ENCODE measurements around the gene ADTRP. TPM values are rescaled to one million over a fixed set of nuclear protein-coding genes. Genes with fewer than 3 reads are reported as not detected.

Gene ADTRP
- total RNA-seq, 4 donors from 2014 or later: 0.66 to 0.92 TPM; not detected in 2

GRCh38 chr6:11736601-11737000 is 42.0 kb downstream of the ADTRP start:
- Histone ChIP-seq H3K27me3 (no peaks in the 10 kb centered on the region), H3K27ac (replicated peaks in 1 of 4) (no peak overlapping the region), H3K4me1 (peaks cover 0 to 5% (median 1%) of the 10 kb centered on the region in 4 donors), H3K4me3 (no peak overlapping the region), H3K9me3 (no peaks in the 10 kb centered on the region), H3K36me3 (no peaks in the 10 kb centered on the region)
- WGBS: 88% methylated on average over 7 of the region's 7 CpGs
- TF ChIP-seq CTCF (IDR thresholded peaks at IDR 0.05) (no peak), EP300 (IDR thresholded peaks at IDR 0.05) (no peak), POLR2AphosphoS5 (IDR thresholded peaks at IDR 0.05) (no peak), POLR2A (IDR thresholded peaks at IDR 0.05; ENCODE audit: low read depth) (no peak)
- DNase-seq (ENCODE audit: extremely low spot score): peak; percentile 50
- intact Hi-C loops (cut with DNase I): no loop called here

DNA sequence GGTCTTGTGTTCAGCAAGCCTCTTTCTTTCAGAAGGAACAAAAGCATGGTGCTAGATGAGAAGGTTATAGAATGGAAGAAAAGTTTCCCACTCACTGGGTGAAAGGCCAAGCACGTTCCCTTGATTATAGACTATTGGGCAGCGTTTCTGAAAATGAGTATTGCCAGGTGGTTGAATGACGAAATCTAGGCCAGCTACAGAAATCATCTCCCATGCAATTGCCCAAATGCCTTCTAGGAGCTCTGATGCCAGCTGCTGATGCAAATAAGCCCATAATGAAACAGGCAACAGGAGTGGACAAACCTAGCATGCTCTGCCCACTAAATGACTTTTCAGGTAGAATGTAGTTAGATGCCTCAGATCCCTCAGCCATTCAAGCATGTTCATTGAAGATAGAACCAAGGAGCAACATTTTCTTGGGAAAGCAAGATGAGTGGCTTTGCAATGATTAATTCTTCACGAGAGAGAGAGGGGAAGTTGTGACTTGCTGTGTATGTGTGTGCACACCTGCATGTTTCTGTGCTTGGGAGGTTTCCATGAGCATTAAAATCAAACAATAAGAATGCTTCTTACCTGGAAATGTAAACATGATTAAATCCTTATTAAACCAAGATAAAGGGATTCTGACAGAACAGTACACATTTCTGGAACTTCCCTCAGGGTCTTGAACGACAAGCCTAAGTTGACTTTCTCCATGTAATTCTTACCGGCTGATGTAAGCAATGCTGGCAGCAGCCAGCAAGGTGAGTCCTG is 43.6 kb downstream of the ADTRP start:
- no peaks in the 10 kb centered on the region for H3K9me3 ChIP-seq
- DNase-seq (ENCODE audit: extremely low spot score): no peak
- peaks cover 0 to 13% (median 8%) of the 10 kb centered on the region in 4 donors for H3K4me1 ChIP-seq
- H3K4me3 ChIP-seq: no peak overlapping the region
- no peak overlapping the region for H3K27ac ChIP-seq (replicated peaks in 1 of 4)
- no peaks in the 10 kb centered on the region for H3K27me3 ChIP-seq
- intact Hi-C loops (cut with DNase I): no loop called here
- WGBS: 83% methylated on average over 6 of the region's 6 CpGs
- TF ChIP-seq EP300 (IDR thresholded peaks at IDR 0.05): no peak
- no peak for TF ChIP-seq POLR2AphosphoS5 (IDR thresholded peaks at IDR 0.05)
- no peak for TF ChIP-seq POLR2A (IDR thresholded peaks at IDR 0.05; ENCODE audit: low read depth)
- no peak for TF ChIP-seq CTCF (IDR thresholded peaks at IDR 0.05)
- H3K36me3 ChIP-seq: no peaks in the 10 kb centered on the region

DNA sequence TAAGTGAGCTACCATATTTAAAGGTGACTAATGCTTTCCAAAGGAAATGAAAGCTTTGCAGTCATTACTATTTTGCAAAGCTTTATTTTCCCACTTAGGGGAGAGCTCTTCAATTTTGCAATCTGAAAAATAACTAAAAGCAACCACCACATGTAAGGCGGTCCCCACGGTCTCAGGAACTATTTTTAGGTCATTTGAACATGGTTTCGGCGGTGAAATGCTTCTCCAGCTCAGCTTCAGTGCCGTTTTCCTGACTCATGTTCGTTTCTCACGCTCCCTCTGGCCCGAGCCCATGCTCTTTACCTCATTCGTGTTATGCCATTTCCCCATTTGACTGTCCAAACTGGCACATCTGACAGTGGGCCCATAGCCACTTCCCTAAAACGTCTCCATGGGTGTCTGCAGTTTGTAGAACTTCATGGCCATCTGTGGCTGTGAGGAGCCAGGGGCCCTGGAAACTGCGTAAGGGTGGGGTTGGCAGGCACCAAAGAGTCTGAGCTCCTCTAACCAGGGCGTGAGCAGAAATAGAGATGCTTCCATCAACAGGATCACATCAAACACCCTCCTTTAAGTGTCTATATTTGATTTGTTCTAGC is 46.5 kb downstream of the ADTRP start:
- TF ChIP-seq EP300 (IDR thresholded peaks at IDR 0.05) (no peak), POLR2AphosphoS5 (IDR thresholded peaks at IDR 0.05) (peak; percentile 32 to 38)
- 76% methylated on average over 12 of the region's 12 CpGs for WGBS
- Histone ChIP-seq H3K4me3 (no peak overlapping the region), H3K4me1 (peaks cover 0 to 15% (median 8%) of the 10 kb centered on the region in 4 donors), H3K9me3 (no peaks in the 10 kb centered on the region), H3K36me3 (no peaks in the 10 kb centered on the region), H3K27ac (replicated peaks in 1 of 4) (peak overlapping the region in 1 of 4 donors; percentile 20), H3K27me3 (no peaks in the 10 kb centered on the region)
- DNase-seq (ENCODE audit: extremely low spot score): no peak
- intact Hi-C loops (cut with DNase I): no loop called here

- intact Hi-C loops (cut with DNase I): no loop called here
- no peak overlapping the region for H3K27ac ChIP-seq (replicated peaks in 1 of 4)
- DNase-seq (ENCODE audit: extremely low spot score): no peak
Observed at GRCh38 chr6:11731423-11731822, 47.2 kb downstream of the ADTRP start.

More at GRCh38 chr6:11731423-11731822, 47.2 kb downstream of the ADTRP start:
- H3K4me3 ChIP-seq: no peak overlapping the region
- TF ChIP-seq CTCF (IDR thresholded peaks at IDR 0.05): no peak
- TF ChIP-seq POLR2AphosphoS5 (IDR thresholded peaks at IDR 0.05): no peak
- TF ChIP-seq POLR2A (IDR thresholded peaks at IDR 0.05; ENCODE audit: low read depth): no peak
- no peak for TF ChIP-seq EP300 (IDR thresholded peaks at IDR 0.05)
- WGBS: 44% methylated on average over 3 of the region's 3 CpGs
- H3K9me3 ChIP-seq: no peaks in the 10 kb centered on the region
- H3K4me1 ChIP-seq: peaks cover 0 to 17% (median 8%) of the 10 kb centered on the region in 4 donors
- H3K27me3 ChIP-seq: no peaks in the 10 kb centered on the region
- no peaks in the 10 kb centered on the region for H3K36me3 ChIP-seq

All from esophagus muscularis mucosa (tissue), 4 donors.